ENCODE results near the gene UBFD1.

DNA sequence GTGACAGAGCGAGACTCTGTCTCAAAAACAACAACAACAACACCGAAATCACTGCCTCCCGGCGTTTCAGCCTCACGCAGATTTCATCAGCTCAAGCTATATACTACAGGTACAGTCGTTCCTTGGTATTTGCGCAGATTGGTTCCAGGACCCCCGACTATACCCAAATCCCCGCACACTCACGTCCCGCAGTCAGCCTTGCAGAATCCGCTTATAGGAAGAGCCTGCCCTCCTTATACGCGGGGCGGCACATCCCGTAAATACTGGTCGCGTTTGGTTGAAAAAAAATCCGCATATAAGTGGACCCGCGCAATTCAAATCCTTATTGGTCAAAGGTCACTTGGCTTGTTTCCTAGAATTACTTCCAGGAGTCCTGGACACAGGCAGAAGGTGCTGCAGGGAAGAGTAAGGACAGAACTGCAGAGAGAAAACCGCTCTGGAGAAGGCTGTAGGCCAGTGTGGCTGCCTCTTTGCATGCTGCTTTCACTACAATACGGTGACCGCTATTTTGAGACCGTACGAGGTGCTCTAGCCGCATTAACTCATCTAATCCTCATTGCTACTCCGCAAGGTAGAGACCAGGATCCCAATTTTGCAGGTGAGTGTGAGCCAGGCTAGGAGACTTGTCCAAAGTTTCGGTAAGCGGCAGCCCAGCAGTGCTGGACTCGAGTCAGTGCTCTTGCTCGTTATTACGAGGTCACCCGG lies 37.9 kb downstream of the UBFD1 start:
- TF ChIP-seq, protein P1, sequence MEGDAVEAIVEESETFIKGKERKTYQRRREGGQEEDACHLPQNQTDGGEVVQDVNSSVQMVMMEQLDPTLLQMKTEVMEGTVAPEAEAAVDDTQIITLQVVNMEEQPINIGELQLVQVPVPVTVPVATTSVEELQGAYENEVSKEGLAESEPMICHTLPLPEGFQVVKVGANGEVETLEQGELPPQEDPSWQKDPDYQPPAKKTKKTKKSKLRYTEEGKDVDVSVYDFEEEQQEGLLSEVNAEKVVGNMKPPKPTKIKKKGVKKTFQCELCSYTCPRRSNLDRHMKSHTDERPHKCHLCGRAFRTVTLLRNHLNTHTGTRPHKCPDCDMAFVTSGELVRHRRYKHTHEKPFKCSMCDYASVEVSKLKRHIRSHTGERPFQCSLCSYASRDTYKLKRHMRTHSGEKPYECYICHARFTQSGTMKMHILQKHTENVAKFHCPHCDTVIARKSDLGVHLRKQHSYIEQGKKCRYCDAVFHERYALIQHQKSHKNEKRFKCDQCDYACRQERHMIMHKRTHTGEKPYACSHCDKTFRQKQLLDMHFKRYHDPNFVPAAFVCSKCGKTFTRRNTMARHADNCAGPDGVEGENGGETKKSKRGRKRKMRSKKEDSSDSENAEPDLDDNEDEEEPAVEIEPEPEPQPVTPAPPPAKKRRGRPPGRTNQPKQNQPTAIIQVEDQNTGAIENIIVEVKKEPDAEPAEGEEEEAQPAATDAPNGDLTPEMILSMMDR (IDR thresholded peaks at IDR 0.05) = no peak
- TF ChIP-seq POLR2A (IDR thresholded peaks at IDR 0.05) = no peak
